MV-4-11 (cell line): ENCODE data around the gene RSPO4.
A peak's percentile ranks its signal among the peaks of the same experiment; 100 is the strongest.

ENCODE experiments used
- DNase-seq: peaks from one replicate; lab custom pipeline; 2025; lab: John Stamatoyannopoulos, UW

The RSPO4 gene

GRCh38 chr20:942611-943010 is 59.5 kb downstream of the RSPO4 start:
- DNase-seq: no peak

GRCh38 chr20:940926-941325 is 61.2 kb downstream of the RSPO4 start:
- DNase-seq: no peak

DNA sequence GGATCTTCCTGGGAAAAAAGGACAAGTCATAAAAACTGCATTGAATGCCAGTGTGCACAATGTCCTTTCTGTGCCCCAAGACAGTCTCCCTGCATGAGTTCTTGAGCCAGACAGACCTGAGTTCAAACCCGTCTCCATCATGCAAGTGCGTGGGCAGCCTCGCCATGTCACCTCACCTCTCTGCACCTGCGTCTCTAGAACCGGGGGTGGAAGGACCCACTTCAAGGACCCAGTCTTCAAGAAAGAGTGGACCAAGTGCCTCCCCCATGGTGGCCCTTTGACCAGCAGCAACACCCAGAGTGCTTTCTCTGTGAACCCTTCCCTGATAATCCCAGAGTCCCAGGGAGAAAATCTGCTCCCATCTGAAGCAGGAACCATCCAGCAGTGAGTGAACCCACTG is 62.5 kb downstream of the RSPO4 start:
- no peak for DNase-seq

- DNase-seq: no peak
Measured at GRCh38 chr20:934186-934840, 67.8 kb downstream of the RSPO4 start.

GRCh38 chr20:933029-933428 is 69.1 kb downstream of the RSPO4 start:
- DNase-seq: no peak

GRCh38 chr20:931401-931800 is 70.7 kb downstream of the RSPO4 start:
- DNase-seq: peak; percentile 17

- DNase-seq: no peak
Measured at GRCh38 chr20:926670-927069, 75.4 kb downstream of the RSPO4 start.

DNA sequence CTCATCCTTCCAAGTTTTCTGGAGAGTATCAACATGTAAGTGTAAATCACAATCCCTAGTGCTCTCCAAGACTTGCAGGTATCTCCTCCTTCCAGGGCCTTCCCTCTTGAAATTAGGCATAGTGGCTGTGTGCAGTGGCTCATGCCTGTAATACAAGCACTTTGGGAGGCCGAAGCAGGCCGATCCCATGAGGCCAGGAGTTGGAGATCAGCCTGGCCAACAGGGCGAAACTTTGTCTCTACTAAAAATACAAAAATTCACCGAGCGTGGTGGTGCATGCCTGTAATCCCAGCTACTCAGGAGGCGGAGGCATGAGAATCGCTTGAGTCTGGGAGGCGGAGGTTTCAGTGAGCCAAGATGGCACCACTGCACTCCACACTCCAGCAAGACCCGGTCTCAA is 76.6 kb downstream of the RSPO4 start:
- no peak for DNase-seq

DNA sequence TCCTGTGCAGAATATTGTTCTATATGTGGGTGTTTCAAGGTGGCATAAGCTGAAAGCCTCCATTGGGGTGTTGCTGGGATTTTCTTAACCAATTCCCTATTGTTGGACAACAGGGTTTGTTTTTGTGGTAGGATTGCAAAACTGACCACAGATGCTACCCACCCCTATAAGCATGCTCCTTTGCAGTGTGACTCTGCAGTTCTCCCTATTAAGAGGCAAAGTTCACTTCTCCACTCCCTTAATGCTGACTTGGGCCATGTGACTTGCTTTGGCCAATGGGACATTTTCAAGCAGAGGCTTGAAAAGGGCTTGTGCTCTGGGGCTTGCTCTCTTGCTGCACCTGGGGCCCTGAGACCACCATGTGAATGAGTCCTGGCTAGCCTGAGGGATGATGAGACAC is 77.5 kb downstream of the RSPO4 start:
- peak; percentile 85 for DNase-seq

- no peak for DNase-seq
Measured at GRCh38 chr20:922781-923180, 79.3 kb downstream of the RSPO4 start.

DNA sequence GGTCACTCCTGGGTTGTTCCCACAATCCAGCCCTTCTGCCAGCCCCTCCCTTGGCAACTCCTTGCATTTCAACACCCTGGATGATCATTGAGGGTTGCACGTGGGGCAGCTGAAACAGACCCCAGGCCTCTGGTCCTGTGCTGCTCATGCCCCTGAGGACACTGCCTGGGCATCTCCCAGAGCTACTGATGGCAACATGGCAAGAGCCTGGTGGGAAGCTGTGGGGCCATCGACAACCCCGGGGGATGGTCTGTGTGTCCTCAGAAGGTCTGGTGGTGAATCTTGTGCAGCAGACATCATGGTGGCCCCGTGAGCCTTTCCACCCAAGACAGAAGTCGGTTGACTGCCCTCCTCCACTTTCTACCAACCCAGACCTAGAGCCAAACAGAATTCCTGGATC is 81.0 kb downstream of the RSPO4 start:
- no peak for DNase-seq

- DNase-seq: no peak
Measured at GRCh38 chr20:920311-920710, 81.8 kb downstream of the RSPO4 start.

DNA sequence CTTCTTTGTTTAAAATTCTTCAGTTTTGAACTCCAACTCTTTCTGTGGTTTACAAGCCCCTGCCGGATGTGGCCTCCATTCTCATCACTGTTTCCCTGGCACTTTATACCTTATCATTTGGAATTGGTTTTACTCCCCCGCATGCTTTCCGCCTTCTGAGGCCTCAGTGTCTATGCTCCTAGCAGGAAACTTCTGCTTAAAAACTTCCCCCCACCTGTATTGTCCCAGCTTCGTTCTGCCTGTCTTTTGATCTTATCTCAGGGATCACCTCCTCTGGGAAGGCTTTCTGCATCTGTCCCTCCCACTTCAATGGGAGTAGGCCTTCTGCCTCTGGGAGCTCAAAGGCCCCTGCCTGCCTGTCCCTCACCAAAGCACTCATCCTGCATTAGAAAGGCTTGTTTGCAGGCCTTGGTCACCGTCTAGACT is 82.6 kb downstream of the RSPO4 start:
- no peak for DNase-seq

GRCh38 chr20:917416-917815 is 84.7 kb downstream of the RSPO4 start:
- DNase-seq: no peak

DNA sequence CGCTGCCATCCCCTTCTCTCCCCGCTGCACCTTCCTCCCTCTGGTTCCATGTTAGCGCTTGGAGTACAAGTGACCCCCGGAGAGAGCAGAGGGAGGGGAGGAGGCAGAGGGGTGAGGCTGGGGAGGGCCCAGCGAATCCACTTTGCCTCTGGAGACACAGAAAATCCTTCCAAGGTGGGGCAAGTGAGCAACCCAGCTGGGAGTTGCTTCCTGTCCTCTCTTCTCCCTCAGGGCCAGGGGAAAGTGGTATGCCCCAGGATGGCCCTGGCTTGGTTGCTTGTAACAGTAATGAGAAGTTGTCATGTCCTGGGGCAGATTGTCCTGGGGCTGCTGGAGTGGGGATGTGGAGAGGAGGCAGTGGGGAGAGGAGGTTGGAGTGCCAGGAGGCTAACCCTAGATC is 85.3 kb downstream of the RSPO4 start:
- no peak for DNase-seq

GRCh38 chr20:916125-916799 is 85.8 kb downstream of the RSPO4 start, which contains the start of gene ANGPT4:
TSS of gene ANGPT4 (minus strand) at chr20:916334. CDS start at chr20:916214, 120 bp downstream.
- peak; percentile 24 for DNase-seq

GRCh38 chr20:914727-915498 is 87.2 kb downstream of the RSPO4 start:
- no peak for DNase-seq

- DNase-seq: no peak
Measured at GRCh38 chr20:913306-913849, 88.7 kb downstream of the RSPO4 start.

GRCh38 chr20:911882-912600 is 90.1 kb downstream of the RSPO4 start:
- no peak for DNase-seq

GRCh38 chr20:910870-911770 is 91.0 kb downstream of the RSPO4 start:
- DNase-seq: peak; percentile 62
